Mucosa of descending colon (tissue), 3 donors: ENCODE results near the gene TBC1D14. TPM values are rescaled to one million over a fixed set of nuclear protein-coding genes. Genes with fewer than 3 reads are reported as not detected.

Experiments used
- ATAC-seq: fragments of 200-7000 bp; cut with Tn5 transposase; one replicate; pipeline ENCODE4 v1.9.1; 2020; ENCODE audit warnings: mild to moderate bottlenecking, moderate library complexity
- DNase-seq, 3 donors: peaks; one replicate each; pipeline ENCODE4 v3.0.0-alpha.2; 2020
- H3K36me3 ChIP-seq: fragments of 200-600 bp; one replicate; pipeline ENCODE4 v1.8.0; 2021; ENCODE audit warnings: low read depth, mild to moderate bottlenecking
- H3K4me1 ChIP-seq: fragments of 200-600 bp; one replicate; pipeline ENCODE4 v1.8.0; 2021; ENCODE audit warnings: low read depth, mild to moderate bottlenecking
- H3K4me3 ChIP-seq: fragments of 200-600 bp; one replicate; pipeline ENCODE4 v1.8.0; 2021; ENCODE audit warnings: mild to moderate bottlenecking
- H3K9me3 ChIP-seq: fragments of 200-600 bp; one replicate; pipeline ENCODE4 v1.8.0; 2021; ENCODE audit warnings: mild to moderate bottlenecking
- CTCF ChIP-seq: fragments of 200-600 bp; IDR thresholded peaks from one replicate; pipeline ENCODE4 v1.8.0; 2022; ENCODE audit warnings: antibody characterized with exemption, mild to moderate bottlenecking
- intact Hi-C, 2 donors: fragments of 100-400 bp; cut with DNase I in 1 of 2; cut with micrococcal nuclease in 1 of 2; formaldehyde crosslinking; loops; one replicate each; pipeline versions ENCODE4 v1.11.0 to v1.11.1; 2022; cut with DNase I, micrococcal nuclease
- total RNA-seq, 3 donors: library from RNA; stranded (reverse); fragmentation: NEBNext Ultra II Directional in 2 of 3; extraction: Animal tissue kit (Norgen Biotek cat#: 25700) in 2 of 3; gene quantifications; one replicate each; pipeline versions ENCODE4 v1.2.1 to v1.2.4, GENCODE V29; 2021 to 2023
- donor health status: DM: no; HTN: no; CAD: no; lungs with moderate emphysema.
- donor health status: DM: no; HTN: no; CAD: no.
- donor health status: DM: no; HTN: yes; CAD: no.

The TBC1D14 gene
- total RNA-seq, 3 donors from 2014 or later = 51.8 to 70.8 (median 56.2) TPM

- Histone ChIP-seq H3K36me3 (no peaks in the 10 kb centered on the region), H3K4me1 (peaks cover 27% of the 10 kb centered on the region), H3K9me3 (no peaks in the 10 kb centered on the region), H3K4me3 (no peak overlapping the region)
- no peak for DNase-seq
- no peak for ATAC-seq
- intact Hi-C loops = no loop called here
- no peak for TF ChIP-seq CTCF
Observed at GRCh38 chr4:6933691-6934430, 24.2 kb downstream of the TBC1D14 start.

- no peak overlapping the region for H3K4me3 ChIP-seq
- no peaks in the 10 kb centered on the region for H3K9me3 ChIP-seq
- TF ChIP-seq CTCF = no peak
- no peak for DNase-seq
- intact Hi-C loops = no loop called here
- peaks cover 20% of the 10 kb centered on the region for H3K4me1 ChIP-seq
- no peaks in the 10 kb centered on the region for H3K36me3 ChIP-seq
- peak; percentile 37 for ATAC-seq
Observed at GRCh38 chr4:6935965-6936364, 26.3 kb downstream of the TBC1D14 start.

GRCh38 chr4:6937201-6937600 lies 27.6 kb downstream of the TBC1D14 start:
- no peak for TF ChIP-seq CTCF
- ATAC-seq (no peak), DNase-seq (no peak)
- no peaks in the 10 kb centered on the region for H3K36me3 ChIP-seq
- H3K4me3 ChIP-seq = no peak overlapping the region
- H3K9me3 ChIP-seq = no peaks in the 10 kb centered on the region
- H3K4me1 ChIP-seq = peaks cover 30% of the 10 kb centered on the region
- intact Hi-C loops = no loop called here

DNA sequence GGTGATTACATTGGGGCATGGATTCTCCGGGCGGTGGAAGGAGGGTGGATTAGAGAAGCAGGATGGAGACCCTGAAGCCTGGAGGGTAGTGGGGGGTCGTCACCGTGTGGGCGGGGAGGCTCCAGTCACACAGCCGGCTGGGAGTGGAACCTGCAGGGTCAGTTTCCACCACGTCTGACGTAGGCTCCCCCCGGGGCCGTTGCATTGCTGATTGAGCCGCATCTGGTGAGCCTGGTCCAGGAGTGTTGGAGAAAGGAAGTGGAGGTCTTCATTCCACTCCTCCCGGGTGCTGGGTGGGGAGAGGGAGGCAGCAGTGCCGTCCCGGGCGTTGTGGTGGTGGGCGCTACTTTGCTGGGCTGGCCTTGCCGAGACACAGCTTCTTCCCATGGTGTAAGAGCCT lies 28.1 kb downstream of the TBC1D14 start:
- no peak overlapping the region for H3K4me3 ChIP-seq
- ATAC-seq (no peak), DNase-seq (peak in 1 of 3 donors; percentile 30)
- H3K36me3 ChIP-seq = no peaks in the 10 kb centered on the region
- no peak for TF ChIP-seq CTCF
- intact Hi-C loops = no loop called here
- H3K9me3 ChIP-seq = no peaks in the 10 kb centered on the region
- peaks cover 36% of the 10 kb centered on the region for H3K4me1 ChIP-seq

GRCh38 chr4:6938237-6938636 lies 28.6 kb downstream of the TBC1D14 start:
- DNase-seq = peak in 2 of 3 donors; percentile 49 to 75
- intact Hi-C loops = no loop called here
- H3K4me3 ChIP-seq = no peak overlapping the region
- no peak for TF ChIP-seq CTCF
- peak; percentile 7 for ATAC-seq
- no peaks in the 10 kb centered on the region for H3K36me3 ChIP-seq
- peaks cover 40% of the 10 kb centered on the region for H3K4me1 ChIP-seq
- H3K9me3 ChIP-seq = no peaks in the 10 kb centered on the region
